ENCODE results near the gene USP47. TPM values are rescaled to one million over a fixed set of nuclear protein-coding genes. Genes with fewer than 3 reads are reported as not detected.

The USP47 gene
- total RNA-seq, 3 donors from 2014 or later (not counting 1 experiment from before 2014, with no cell fraction given), result 102 to 108 (median 107) TPM

DNA sequence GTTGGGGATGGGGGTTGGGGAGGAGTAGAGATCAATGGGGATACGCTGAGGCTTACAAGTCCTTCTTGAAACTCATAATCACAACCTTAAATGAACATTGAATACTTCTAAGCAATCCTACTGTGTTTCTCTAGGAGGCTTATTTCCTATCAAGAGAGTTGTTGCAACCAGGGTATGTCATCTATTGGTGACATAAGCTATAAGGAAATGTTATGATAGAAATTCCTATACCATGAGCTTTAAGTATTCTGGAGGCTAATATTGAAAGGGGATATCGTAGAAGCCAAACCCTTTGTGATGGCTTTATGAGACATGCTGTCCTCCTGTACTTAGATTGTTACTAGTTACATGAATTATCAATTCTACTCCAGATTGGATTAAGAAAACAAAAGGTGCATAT lies 93.8 kb downstream of the USP47 start:
- intact Hi-C loops (cut with micrococcal nuclease), result no loop called here
- Mint-ChIP-seq H3K9me3 (no peaks in the 10 kb centered on the region), H3K27ac (no peak overlapping the region), H3K4me3 (no peak overlapping the region), H3K4me1 (peaks cover 0 to 8% of the 10 kb centered on the region in 2 donors), H3K27me3 (ENCODE audit: low read depth in 2 of 2) (no peaks in the 10 kb centered on the region), H3K36me3 (peaks cover 41% of the 10 kb centered on the region)
- Histone ChIP-seq H3K4me1 (ENCODE audit: control insufficient read depth, insufficient read depth, low read length) (no peaks in the 10 kb centered on the region), H3K4me3 (ENCODE audit: low read length) (no peak overlapping the region), H3K27me3 (ENCODE audit: control insufficient read depth, insufficient read depth, low read length) (no peaks in the 10 kb centered on the region), H3K36me3 (ENCODE audit: control insufficient read depth, insufficient read depth, low read length) (peaks cover 89% of the 10 kb centered on the region), H3K9me3 (ENCODE audit: control insufficient read depth, insufficient read depth, low read length) (no peaks in the 10 kb centered on the region), H3K27ac (ENCODE audit: low read length) (no peak overlapping the region)
- TF ChIP-seq, protein P1, sequence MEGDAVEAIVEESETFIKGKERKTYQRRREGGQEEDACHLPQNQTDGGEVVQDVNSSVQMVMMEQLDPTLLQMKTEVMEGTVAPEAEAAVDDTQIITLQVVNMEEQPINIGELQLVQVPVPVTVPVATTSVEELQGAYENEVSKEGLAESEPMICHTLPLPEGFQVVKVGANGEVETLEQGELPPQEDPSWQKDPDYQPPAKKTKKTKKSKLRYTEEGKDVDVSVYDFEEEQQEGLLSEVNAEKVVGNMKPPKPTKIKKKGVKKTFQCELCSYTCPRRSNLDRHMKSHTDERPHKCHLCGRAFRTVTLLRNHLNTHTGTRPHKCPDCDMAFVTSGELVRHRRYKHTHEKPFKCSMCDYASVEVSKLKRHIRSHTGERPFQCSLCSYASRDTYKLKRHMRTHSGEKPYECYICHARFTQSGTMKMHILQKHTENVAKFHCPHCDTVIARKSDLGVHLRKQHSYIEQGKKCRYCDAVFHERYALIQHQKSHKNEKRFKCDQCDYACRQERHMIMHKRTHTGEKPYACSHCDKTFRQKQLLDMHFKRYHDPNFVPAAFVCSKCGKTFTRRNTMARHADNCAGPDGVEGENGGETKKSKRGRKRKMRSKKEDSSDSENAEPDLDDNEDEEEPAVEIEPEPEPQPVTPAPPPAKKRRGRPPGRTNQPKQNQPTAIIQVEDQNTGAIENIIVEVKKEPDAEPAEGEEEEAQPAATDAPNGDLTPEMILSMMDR (IDR thresholded peaks at IDR 0.05), result no peak
- WGBS (ENCODE audit: insufficient coverage), result 100% methylated on average over 1 of the region's 2 CpGs
- no peak for DNase-seq
- no peak for ATAC-seq

DNA sequence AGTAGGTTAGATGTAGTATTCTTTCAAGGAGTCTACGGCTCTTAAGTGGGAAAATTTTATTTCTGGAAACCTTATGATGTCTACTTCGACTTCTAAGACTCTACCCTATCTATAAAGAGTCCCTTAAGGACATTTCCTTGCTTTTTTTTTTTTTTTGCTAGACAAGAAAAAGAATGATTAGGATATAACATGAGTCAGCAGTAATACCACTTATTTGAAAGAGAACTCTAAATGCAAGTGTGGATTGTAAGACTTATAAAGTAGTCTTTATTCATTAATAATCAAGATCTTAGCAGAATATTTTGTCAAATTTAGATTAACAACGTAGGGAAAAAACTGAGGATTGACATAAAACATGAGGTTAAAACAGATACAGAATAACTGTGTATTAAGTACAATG lies 95.7 kb downstream of the USP47 start:
- intact Hi-C loops (cut with micrococcal nuclease), result no loop called here
- Mint-ChIP-seq H3K4me3 (no peak overlapping the region), H3K9me3 (no peaks in the 10 kb centered on the region), H3K4me1 (peaks cover 0 to 5% of the 10 kb centered on the region in 2 donors), H3K36me3 (peaks cover 50% of the 10 kb centered on the region), H3K27me3 (ENCODE audit: low read depth in 2 of 2) (no peaks in the 10 kb centered on the region), H3K27ac (no peak overlapping the region)
- Histone ChIP-seq H3K4me3 (ENCODE audit: low read length) (no peak overlapping the region), H3K36me3 (ENCODE audit: control insufficient read depth, insufficient read depth, low read length) (peaks cover 95% of the 10 kb centered on the region), H3K9me3 (ENCODE audit: control insufficient read depth, insufficient read depth, low read length) (no peaks in the 10 kb centered on the region), H3K27me3 (ENCODE audit: control insufficient read depth, insufficient read depth, low read length) (no peaks in the 10 kb centered on the region), H3K4me1 (ENCODE audit: control insufficient read depth, insufficient read depth, low read length) (no peaks in the 10 kb centered on the region), H3K27ac (ENCODE audit: low read length) (no peak overlapping the region)
- TF ChIP-seq, protein P1 (IDR thresholded peaks at IDR 0.05), result no peak
- no CpG with 5 or more reads among the region's 3 CpGs for WGBS (ENCODE audit: insufficient coverage)
- ATAC-seq (no peak), DNase-seq (no peak)

DNA sequence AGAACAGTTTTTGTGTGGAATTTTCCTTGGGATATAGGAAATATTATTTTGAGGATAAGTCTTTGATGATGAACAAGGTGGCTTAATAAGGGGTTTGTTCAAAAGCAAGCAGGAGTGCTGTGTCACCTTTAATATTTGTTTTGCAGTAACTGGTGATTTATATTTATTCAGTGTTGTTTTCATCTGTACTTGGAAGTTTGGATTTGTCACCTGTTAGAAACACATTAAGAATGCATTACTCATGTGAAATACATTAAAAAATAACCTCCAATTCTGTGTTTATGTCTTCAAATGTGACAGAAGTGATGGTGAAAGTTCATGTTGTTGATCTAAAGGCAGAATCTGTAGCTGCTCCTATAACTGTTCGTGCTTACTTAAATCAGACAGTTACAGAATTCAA lies 96.2 kb downstream of the USP47 start:
- H3K4me1 ChIP-seq (ENCODE audit: control insufficient read depth, insufficient read depth, low read length), result no peaks in the 10 kb centered on the region
- peaks cover 95% of the 10 kb centered on the region for H3K36me3 ChIP-seq (ENCODE audit: control insufficient read depth, insufficient read depth, low read length)
- intact Hi-C loops (cut with micrococcal nuclease), result no loop called here
- H3K9me3 Mint-ChIP-seq, result no peaks in the 10 kb centered on the region
- peak overlapping the region in 1 of 2 donors; percentile 44 for H3K27ac Mint-ChIP-seq
- no peaks in the 10 kb centered on the region for H3K9me3 ChIP-seq (ENCODE audit: control insufficient read depth, insufficient read depth, low read length)
- H3K4me3 ChIP-seq (ENCODE audit: low read length), result no peak overlapping the region
- no peaks in the 10 kb centered on the region for H3K27me3 ChIP-seq (ENCODE audit: control insufficient read depth, insufficient read depth, low read length)
- no peak for DNase-seq
- H3K4me3 Mint-ChIP-seq, result no peak overlapping the region
- H3K4me1 Mint-ChIP-seq, result no peaks in the 10 kb centered on the region
- peaks cover 49% of the 10 kb centered on the region for H3K36me3 Mint-ChIP-seq
- H3K27me3 Mint-ChIP-seq (ENCODE audit: low read depth in 2 of 2), result no peaks in the 10 kb centered on the region
- WGBS (ENCODE audit: insufficient coverage), result no CpG with 5 or more reads among the region's 1 CpG
- H3K27ac ChIP-seq (ENCODE audit: low read length), result no peak overlapping the region
- ATAC-seq, result no peak
- TF ChIP-seq, protein P1 (IDR thresholded peaks at IDR 0.05), result no peak

DNA sequence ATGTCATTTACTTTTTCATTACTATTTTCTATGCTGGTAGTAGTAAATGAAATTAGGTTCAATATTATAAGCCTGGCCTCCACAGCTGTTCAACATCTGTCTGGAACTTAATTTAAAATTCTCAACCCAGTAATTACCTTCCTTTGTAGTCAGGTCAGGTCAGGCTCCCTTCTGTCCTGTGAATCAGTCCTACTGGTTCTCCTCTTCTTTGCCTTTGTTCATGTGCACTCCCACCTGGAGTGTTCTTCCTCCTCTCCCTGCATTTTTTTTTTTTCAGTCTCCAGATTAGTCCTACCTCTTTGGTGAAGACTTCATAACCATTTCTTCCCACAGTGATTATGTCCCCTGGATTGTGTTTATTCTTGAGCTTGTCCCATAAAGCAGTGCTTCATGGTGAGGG lies 98.8 kb downstream of the USP47 start:
- Mint-ChIP-seq H3K27ac (no peak overlapping the region), H3K4me1 (no peaks in the 10 kb centered on the region), H3K36me3 (peaks cover 42% of the 10 kb centered on the region), H3K4me3 (no peak overlapping the region), H3K9me3 (no peaks in the 10 kb centered on the region), H3K27me3 (ENCODE audit: low read depth in 2 of 2) (no peaks in the 10 kb centered on the region)
- Histone ChIP-seq H3K27me3 (ENCODE audit: control insufficient read depth, insufficient read depth, low read length) (no peaks in the 10 kb centered on the region), H3K9me3 (ENCODE audit: control insufficient read depth, insufficient read depth, low read length) (no peaks in the 10 kb centered on the region), H3K27ac (ENCODE audit: low read length) (no peak overlapping the region), H3K4me3 (ENCODE audit: low read length) (no peak overlapping the region), H3K4me1 (ENCODE audit: control insufficient read depth, insufficient read depth, low read length) (no peaks in the 10 kb centered on the region), H3K36me3 (ENCODE audit: control insufficient read depth, insufficient read depth, low read length) (peaks cover 95% of the 10 kb centered on the region)
- TF ChIP-seq, protein P1 (IDR thresholded peaks at IDR 0.05), result no peak
- intact Hi-C loops (cut with micrococcal nuclease), result no loop called here
- DNase-seq, result no peak
- ATAC-seq, result no peak

Measured in natural killer cell (primary cell).